ENCODE data around the gene RAC3.

The RAC3 gene

DNA sequence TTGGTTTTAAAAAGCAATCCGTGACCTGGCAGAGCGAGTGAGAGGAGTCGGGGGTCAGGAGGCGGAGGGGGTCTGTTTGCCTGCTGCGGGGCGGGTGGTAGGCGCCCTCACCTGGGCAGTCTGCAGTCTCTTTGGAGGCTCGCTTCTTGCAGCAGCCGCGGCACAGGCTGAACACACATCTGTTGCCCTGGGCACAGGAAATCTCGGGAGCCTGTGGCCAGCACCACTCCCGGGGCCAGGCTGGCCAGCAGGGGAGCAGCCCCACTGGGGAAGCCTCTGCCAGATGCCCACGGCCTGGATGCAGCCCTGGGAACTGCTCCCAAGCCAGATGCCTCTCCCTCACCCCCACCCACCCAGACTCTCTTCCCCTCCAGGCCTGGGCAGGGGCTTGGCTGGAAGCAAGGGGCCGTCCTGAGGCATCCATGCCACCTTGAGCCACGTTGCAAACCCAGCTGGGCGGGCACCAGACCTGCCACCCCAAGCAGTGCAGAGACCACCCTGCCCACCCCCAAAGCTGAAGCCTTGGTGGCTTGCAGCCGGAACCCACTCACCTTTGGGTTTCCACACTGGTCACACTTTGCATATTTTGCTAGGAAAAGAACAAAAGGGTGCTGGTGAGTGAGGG lies 26.9 kb downstream of the RAC3 start:
- no peak for DNase-seq

- no peak for DNase-seq
Observed at GRCh38 chr17:82058855-82059249, 27.4 kb downstream of the RAC3 start.

DNA sequence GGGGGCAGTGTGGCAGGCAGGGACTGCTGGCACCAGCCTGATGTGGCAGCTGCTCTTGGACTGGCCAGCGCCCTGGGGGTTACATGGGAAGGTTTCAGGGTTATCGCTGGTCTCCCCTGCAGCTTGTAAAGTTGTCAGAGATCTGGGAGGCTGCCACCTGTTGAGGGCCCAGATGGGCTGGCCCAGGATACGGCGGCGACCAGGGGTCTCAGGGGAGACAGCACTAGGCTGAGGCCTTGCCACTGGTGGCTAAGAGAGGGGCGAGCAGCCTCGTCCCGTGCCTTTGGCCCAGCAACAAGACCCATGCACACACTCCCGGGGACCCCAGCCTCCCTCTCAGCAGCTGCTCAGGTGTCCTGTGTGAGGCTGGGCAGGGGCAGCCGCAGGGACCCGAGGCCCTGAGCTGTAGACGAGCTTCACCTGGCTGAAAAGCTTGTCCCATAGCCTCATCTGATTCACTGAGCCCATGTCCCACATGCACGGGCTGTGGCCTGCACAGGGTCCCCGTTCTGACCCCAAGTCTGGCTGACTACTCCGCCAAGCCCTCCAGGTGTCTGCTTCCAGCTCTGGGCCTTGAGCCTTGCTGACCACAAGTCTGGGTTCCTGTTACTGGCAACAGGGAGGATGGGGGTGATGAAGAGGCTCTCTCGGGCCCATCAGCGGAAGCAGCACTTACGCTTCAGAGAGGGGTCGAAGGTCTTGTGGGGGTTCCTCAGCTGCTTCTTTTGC lies 28.0 kb downstream of the RAC3 start:
- no peak for DNase-seq

DNA sequence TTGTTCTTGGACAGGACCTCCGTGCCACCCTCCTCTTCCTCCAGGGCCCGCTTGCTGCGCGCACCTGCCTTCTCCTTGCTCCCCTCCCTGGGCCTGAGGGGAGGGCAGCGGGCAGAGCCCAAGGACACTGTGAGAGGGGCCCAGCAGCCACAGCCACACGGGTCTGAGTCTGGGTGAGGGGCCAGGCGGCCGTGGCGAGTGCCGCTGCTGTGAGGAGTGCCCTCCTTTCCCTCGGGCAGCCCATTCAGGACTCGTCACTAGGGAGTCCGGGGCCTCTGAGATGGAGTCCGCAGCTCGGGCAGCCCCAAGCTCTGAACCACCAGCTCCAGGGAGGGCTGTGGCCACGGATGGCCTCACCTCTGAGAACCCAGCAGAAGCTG lies 28.5 kb downstream of the RAC3 start:
- DNase-seq, result no peak

DNA sequence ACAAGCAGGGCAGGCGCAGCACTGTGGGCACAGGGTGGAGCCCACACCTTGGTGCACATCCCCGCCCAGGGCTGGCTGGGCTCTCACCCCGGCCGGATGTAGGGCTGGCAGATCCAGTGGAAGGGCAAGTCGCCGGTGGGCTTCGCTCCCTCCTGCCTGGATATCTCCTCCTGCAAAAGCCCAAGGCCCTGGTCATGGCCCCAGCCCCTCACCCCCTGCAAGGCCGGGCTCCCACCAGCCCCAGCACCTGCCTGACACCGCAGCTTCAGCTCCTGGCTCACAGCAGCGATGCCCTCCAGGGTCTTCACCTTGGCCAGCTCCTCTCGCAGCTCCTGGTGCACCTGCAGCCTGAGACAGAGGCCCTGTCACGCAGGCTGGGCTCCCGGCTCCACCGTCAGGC lies 29.1 kb downstream of the RAC3 start:
- DNase-seq, result no peak

DNA sequence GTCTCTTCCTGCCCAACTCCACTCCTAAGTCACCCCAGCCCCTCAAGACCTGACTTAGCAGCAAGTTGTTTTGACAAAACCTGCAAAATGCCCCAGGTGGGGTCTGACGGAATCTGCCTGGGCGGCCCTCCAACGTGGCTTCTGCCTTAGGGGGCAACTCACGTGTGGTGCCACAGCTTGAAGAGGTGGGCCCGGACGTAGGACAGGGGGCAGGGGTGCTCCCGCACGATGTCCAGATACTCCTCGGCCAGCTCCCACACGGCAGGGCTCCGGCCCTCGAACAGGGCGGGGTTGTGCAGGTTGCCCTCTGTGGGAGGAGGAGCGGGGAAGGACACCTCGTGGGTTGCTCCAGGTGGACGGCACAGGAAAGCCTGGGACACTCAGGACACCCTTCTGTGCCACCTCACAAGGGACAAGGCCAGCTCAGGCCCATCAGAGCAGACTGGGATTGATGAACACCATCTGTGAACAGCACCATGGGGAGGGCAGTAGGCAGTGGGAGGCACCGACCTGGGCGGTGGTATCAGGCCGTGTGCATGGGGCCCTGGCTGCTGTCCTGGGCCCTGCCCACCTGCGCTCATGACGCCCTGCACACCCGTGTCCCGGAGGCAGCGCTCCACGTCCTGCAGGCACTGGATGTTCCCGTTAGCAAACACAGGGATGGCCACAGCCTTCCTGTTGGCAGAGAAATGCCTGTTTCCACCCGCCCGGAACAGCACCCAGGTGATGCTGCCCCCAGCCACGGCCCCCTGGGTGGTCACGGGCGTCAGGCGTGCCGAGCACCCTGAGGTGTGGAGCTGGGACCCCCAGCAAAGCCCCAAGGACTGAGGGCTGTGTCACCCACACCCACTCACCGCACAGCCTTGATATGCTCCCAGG lies 29.8 kb downstream of the RAC3 start:
- no peak for DNase-seq

DNA sequence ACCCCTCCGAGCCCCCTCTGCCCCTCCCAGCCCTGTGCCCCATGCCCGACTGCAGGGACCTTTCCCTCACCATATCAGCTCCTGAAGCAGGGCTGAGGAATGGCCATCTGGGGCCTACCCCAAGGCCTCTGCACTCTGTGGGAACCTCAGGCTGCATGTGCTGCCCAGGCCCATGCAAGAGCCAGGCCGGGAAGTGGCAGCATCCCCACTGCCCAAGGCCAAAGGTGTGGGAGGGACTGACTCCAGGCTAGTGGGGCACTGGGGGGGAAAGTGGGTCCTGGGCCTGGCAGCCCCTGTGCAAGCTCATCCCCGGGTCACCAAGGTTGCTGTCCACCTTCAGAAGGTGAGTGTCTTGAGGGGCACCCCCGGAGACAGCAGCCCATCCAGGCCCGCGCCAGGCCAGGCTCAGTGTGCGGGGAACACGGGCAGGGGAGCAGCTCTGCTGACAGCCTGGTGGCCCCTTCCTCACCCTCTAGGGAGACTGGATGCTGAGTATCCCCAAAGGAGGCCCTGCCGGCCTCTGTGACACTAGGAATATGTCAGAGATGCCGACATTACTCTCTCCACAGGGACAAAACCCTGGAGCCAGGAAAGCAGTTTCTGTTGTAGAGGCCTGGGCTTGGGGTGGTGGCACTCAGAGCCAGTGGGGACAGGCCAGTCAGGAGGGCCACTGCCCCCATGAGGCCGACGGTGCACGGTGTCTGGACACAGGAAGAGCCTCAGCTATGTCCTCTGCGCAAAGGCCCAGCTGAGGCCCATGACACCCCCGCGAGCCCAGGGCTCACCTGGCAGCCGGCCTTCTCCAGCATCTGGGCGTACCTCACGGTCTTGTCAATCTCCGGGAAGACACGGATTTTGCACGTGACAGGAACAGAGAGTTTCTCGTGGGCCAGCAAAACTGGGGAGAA lies 30.9 kb downstream of the RAC3 start:
- DNase-seq, result no peak

- no peak for DNase-seq
Observed at GRCh38 chr17:82062984-82063368, 31.5 kb downstream of the RAC3 start.

DNA sequence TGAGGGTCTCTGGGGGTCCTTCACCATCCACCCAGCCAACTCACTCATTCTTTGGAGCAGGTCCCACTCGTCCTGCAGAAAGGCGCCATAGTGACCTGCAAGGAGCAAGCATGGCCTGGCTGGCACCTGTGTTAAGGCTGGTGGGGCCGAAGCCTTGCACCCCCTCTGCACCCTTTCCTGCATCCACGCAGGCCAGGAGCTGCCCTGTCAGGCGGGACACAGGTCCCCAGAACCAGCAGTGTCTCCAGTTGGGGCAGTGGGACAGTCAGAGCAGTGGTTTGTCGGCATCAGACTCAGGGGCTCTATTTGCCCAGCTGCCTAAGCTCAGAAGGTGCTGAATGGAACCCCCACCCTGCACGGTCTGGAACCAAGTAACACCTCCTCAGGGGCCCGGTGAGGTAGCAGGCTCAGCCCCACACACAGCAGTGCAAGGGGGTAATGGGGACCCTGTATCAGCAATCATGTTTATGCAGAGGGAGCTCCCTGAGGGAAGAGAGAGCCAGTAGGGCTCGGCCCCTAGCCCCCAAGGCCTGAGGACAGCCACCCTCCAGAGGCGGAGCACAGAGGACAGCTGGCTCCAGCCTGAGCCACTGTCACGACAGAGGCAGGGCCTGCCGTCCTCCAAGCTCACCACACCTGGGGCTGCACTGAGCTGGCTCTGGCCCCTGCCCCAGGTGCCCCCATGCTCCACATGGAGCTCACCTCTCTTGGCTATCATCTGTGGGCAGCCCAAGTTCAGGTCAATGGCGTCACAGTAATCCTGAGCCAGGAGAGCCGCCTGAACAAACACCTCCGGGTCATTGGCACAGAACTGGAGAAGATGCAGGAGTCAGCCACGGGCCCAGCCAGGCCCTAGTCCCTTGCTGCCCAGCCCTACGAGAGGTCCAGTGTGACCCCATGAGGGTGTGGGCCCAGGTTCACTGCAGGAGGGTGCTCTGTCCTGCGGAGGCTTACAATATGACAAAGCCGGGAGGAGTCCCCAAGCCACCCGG lies 32.2 kb downstream of the RAC3 start:
- no peak for DNase-seq

- no peak for DNase-seq
Observed at GRCh38 chr17:82064433-82065192, 33.1 kb downstream of the RAC3 start.

- no peak for DNase-seq
Observed at GRCh38 chr17:82065193-82065637, 33.7 kb downstream of the RAC3 start.

DNA sequence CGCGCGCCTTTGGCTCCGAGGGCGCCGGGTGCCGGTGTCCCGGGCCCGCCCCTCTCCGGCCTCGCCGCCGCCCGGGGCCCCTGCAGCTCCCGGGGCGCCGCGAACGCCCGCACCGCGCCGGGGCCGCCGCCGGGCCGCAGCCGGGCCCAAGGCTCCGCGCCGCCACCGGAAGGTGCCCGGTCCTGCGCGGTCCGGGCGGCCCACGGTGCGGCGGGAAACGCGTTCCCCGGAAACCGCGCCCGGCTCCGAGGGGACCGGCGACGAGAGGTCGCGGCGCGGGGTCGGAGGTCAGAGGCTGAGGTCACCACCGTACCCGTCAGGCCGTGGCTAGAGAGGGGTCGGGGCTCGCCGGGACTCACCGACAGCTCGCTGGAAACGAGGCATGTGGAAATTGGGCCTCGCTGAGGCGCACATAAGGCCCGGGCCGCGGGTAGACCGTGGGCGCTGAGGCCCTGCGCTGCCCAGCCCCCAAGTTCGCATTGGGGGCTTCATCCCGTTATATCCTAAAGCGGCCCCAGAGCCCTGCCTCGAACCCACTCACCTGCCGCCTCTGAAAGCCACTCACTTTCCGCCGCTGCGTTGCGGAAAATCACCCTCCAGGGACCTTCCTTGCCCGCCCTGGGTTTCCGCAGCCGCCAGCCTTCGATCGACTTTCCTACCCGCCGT lies 34.3 kb downstream of the RAC3 start, which contains the start of gene DUS1L:
Gene DUS1L, minus strand, starts transcription at position 167 of the 666 bp plus-strand sequence. CDS start 745 bp downstream, outside the sequence.
- no peak for DNase-seq

GRCh38 chr17:82070611-82071010 lies 39.1 kb downstream of the RAC3 start:
- no peak for DNase-seq

DNA sequence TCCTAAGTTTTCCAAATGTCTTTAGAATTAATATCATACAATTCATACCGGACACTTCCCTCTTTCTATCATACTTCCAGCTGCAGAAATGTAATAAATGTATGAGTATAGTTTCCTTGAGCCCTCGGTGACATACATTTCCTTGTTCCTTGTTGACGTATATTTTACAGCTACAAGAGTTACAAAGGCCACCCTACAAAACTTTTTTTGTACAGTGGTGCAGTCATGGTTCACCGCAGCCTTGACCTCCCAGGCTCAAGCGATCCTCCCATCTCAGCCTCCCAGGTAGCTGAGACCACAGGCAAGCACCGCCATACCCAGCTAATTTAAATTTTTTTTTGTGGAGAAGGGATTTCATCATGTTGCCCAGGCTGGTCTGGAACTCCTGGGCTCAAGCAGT lies 41.3 kb downstream of the RAC3 start:
- no peak for DNase-seq

- no peak for DNase-seq
Observed at GRCh38 chr17:82073446-82073845, 42.0 kb downstream of the RAC3 start.

DNA sequence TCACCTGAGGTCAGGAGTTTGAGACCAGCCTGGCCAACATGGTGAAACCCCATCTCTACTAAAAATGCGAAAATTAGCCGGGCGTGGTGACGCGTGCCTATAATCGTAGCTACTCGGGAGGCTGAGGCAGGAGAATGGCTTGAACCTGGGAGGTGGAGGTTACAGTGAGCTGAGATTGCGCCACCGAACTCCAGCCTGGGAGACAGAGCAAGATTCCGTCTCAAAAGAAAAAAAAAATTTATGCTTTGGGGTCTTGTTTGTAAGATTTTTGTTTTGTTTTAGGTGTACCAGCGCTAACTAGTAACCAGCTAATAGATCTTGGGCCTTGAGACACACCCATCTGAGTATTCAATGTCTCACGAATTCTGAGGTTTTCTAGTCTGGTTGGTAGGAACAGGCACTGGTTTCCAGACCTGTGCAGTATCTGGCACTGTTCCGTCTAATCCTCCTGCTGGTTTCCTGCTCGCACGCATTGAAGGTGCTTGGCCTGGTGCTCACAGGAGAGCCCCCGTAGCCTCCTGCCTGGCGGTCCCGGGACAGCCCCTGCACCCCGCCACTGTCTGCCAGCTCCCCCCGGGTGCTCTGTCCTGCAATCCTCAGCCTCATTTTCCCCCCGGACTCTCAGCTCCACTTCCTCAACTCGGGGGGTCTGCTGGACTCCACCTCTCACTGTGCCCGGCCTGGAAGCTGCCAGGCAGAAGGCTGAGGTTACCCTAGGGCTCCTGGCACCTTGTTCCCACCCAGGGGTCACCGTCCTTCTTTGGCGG lies 44.7 kb downstream of the RAC3 start:
- no peak for DNase-seq

GRCh38 chr17:82076785-82077591 lies 45.5 kb downstream of the RAC3 start:
- DNase-seq, result no peak

Measured in NCI-H748 treated with DMSO at 0.1 percent for 48 hours (cell line).